RWPE2 (cell line): ENCODE measurements around the gene GCAT.

Experiments used
- ATAC-seq: fragments of 200-7000 bp; cut with Tn5 transposase; 3 replicates; pipeline ENCODE4 v1.9.1; 2021; ENCODE audit warnings: low read depth
- DNase-seq: peaks from one replicate; pipeline ENCODE4 v3.0.0-alpha.2; 2020; ENCODE audit warnings: low spot score
- H3K27ac ChIP-seq: fragments of 450-650 bp; 2 replicates; pipeline ENCODE4 v1.5.1; 2017; ENCODE audit warnings: mild to moderate bottlenecking; ENCODE audit not compliant: poor library complexity, severe bottlenecking
- H3K27me3 ChIP-seq: fragments of 250-450 bp; sonication (Bioruptor Pico); 2 replicates; pipeline ENCODE4 v1.5.1; 2021; ENCODE audit warnings: mild to moderate bottlenecking, moderate library complexity; ENCODE audit not compliant: insufficient read depth, poor library complexity, severe bottlenecking
- H3K36me3 ChIP-seq: fragments of 250-450 bp; sonication (Bioruptor Pico); 2 replicates; pipeline ENCODE4 v1.5.1; 2020; ENCODE audit warnings: low read depth, mild to moderate bottlenecking, moderate library complexity
- H3K4me1 ChIP-seq: fragments of 250-450 bp; sonication (Bioruptor Pico); 2 replicates; pipeline ENCODE4 v1.5.1; 2021; ENCODE audit warnings: mild to moderate bottlenecking, moderate library complexity; ENCODE audit not compliant: insufficient read depth, poor library complexity, severe bottlenecking
- H3K4me3 ChIP-seq: fragments of 250-450 bp; sonication (Bioruptor Pico); 2 replicates; pipeline ENCODE4 v1.5.1; 2021; ENCODE audit warnings: mild to moderate bottlenecking, moderate library complexity; ENCODE audit not compliant: severe bottlenecking
- H3K9me3 ChIP-seq: fragments of 250-450 bp; sonication (Bioruptor Pico); 2 replicates; pipeline ENCODE4 v1.5.1; 2021; ENCODE audit warnings: mild to moderate bottlenecking, moderate library complexity; ENCODE audit not compliant: severe bottlenecking
- CTCF ChIP-seq: fragments of 450-650 bp; IDR thresholded peaks from one replicate; pipeline ENCODE4 v1.5.1; 2017; ENCODE audit warnings: mild to moderate bottlenecking, moderate library complexity; ENCODE audit not compliant: poor library complexity, severe bottlenecking

Gene GCAT

GRCh38 chr22:37781434-37782059 lies 26.2 kb upstream of the GCAT start:
- Histone ChIP-seq H3K27ac (peak overlapping the region; percentile 62), H3K4me3 (no peak overlapping the region), H3K9me3 (no peaks in the 10 kb centered on the region), H3K4me1 (peaks cover 32% of the 10 kb centered on the region), H3K27me3 (no peaks in the 10 kb centered on the region), H3K36me3 (no peaks in the 10 kb centered on the region)
- peak; percentile 25 for TF ChIP-seq CTCF
- ATAC-seq (no peak), DNase-seq (no peak)

- ATAC-seq (0 out of 3 replicates have a peak, but pooled peaks have one; percentile 3), DNase-seq (no peak)
- Histone ChIP-seq H3K4me3 (no peak overlapping the region), H3K4me1 (peaks cover 21% of the 10 kb centered on the region), H3K9me3 (no peaks in the 10 kb centered on the region), H3K36me3 (no peaks in the 10 kb centered on the region), H3K27ac (peak overlapping the region; percentile 62), H3K27me3 (no peaks in the 10 kb centered on the region)
- no peak for TF ChIP-seq CTCF
Measured at GRCh38 chr22:37782340-37783168, 25.2 kb upstream of the GCAT start.

- DNase-seq: peak; percentile 59
- no peak overlapping the region for H3K4me3 ChIP-seq
- TF ChIP-seq CTCF: no peak
- no peaks in the 10 kb centered on the region for H3K36me3 ChIP-seq
- peak; percentile 66 for ATAC-seq
- no peaks in the 10 kb centered on the region for H3K9me3 ChIP-seq
- peak overlapping the region; percentile 62 for H3K27ac ChIP-seq
- no peaks in the 10 kb centered on the region for H3K27me3 ChIP-seq
- peaks cover 21% of the 10 kb centered on the region for H3K4me1 ChIP-seq
Measured at GRCh38 chr22:37784829-37785495, 22.8 kb upstream of the GCAT start.

- no peak for DNase-seq
- H3K27ac ChIP-seq: no peak overlapping the region
- H3K27me3 ChIP-seq: no peaks in the 10 kb centered on the region
- no peaks in the 10 kb centered on the region for H3K9me3 ChIP-seq
- H3K4me3 ChIP-seq: no peak overlapping the region
- TF ChIP-seq CTCF: no peak
- ATAC-seq: no peak
- H3K4me1 ChIP-seq: no peaks in the 10 kb centered on the region
- H3K36me3 ChIP-seq: no peaks in the 10 kb centered on the region
Measured at GRCh38 chr22:37790234-37790633, 17.5 kb upstream of the GCAT start.
